CD1c-positive myeloid dendritic cell (primary cell): ENCODE results near the gene PCSK1N.

Source experiments
- DNase-seq: peaks from one replicate; pipeline ENCODE4 v3.0.0-alpha.2; 2016; ENCODE audit errors: extremely low spot score

Gene PCSK1N

DNA sequence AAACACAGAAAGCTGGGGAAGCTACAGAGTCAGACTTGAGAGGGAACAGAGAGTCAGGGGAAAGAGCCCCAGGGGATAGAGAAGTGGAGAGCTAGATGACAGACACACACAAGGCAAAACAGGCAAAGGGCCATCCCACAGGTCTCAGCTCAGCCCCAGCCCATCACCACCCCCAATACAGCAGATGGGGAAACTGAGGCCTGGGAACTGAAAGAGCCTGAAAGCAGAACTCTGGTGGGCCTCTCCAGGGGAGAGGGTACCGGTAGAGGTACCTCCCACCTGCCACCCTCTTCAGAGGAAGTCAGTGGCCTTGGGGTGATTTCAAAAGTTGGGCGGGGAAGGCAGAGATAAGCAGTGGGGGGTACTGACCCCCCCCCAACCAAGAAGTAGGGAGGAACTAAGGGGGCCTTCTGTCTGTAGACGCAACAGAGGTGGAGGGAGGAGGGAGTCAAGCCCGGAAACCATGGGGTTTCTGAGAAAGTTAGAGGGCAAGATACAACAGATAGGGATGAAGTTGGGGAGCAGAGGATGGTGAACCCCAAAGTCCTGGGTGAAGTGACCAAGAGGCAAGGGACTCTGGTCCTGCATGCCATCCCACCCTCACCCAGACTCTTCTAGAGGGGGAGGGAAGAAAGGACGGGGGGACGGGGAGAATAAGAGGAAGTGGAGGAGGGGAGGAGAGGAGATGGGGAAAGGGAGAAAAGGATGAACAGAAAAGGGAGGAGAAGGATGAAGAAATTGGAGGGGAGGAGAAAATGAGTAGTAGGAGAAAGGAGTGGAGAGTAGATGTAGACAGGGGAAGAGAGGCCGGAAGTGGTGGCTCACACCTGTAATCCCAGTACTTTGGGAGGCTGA is 45.8 kb downstream of the PCSK1N start:
- DNase-seq, result no peak

DNA sequence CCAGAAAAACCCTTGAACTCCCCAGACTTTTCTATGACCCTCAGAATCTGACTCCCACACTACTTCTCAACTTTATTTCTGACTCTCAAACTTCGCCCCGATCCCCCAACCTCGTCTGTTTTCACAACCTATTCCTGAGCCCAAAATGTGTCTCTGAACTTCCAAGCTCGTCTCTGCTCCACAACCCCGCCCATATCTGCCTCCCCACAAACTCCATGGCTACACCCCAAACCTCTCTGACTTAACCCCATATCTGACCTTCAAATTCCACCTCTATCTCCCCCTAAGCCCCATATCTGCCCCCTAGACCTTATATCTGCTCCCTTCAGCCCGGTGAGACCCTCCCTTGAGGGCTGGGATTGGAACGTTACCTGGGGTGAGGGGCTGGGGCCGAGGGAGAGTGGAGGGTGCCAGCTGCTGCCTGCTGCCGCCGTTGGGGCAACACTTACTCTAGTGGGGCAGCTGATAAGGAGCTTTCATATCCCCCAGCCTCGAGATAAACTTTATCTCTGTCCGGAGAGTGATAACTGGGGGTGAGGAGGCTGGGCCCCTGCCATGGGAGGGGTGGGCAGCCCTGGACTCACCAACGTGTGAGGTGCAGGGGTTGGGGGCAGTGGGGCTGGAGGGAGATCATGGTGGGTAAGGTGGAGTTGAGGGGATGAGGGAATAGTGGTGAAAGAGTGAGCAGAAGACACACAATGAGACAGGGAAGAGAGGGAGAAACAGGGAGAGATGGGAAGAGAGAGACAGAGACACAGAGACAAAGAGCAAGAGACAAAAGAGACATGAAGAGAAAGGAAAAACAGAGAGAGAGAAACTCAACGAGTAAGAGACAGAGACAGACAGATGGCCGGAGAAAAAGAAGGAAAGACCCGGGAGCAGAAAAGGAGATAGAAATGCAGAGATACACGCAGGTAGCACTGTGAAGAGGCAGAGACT is 47.6 kb downstream of the PCSK1N start:
- no peak for DNase-seq

DNA sequence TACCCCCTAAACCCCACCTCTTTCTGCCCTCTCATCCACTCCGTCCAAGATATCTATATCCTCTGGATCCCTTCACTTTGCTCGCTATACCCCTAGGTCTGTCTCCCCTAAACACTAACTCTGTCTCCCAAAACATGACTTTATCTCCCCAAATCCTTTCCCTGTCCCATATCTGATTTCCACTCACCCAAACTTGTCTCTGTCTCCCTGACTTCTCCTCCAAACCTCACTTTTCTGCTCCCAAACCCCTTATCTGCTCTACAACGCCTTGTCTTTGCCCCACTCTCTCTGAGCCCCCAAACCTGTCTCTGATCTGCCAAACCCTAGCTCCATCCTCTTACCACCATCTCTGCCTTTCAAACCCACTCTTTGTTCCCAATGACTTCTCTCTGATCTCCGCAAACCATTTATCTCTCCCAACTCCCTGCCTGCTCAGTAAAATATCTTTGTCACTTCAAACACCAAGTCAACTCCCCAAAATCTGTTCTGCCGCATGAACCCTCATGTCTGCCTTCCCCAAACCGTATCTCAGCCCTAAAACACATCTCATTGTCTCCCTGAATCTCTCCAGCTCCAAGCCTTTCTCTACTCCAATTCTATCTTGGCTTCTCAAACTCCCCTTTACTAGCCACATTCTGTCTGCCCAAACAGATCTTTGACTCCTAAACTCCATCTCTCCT is 48.4 kb downstream of the PCSK1N start:
- DNase-seq, result no peak

DNA sequence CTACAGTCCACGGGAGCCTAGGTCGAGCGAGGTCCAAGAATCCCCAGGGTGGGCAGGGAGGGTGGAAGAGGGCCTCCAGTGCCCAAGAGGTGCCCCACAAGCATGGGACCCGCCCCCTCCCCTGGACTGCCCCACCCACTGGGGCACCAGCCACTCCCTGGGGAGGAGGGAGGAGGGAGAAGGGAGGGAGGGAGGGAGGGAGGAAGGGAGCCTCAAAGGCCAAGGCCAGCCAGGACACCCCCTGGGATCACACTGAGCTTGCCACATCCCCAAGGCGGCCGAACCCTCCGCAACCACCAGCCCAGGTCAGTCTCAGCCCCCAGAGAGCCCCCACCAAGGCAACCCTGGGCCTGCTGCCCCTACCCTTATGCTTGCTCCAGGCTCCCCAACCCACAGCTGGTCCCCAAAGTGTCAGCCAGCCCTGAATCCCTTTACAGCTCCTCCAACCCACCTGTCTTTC is 49.0 kb downstream of the PCSK1N start, which contains the start of gene GATA1:
TSS of gene GATA1 (plus strand) at position 250 of the 460 bp plus-strand sequence. CDS start 4,520 bp downstream, outside the sequence.
- DNase-seq, result no peak

DNA sequence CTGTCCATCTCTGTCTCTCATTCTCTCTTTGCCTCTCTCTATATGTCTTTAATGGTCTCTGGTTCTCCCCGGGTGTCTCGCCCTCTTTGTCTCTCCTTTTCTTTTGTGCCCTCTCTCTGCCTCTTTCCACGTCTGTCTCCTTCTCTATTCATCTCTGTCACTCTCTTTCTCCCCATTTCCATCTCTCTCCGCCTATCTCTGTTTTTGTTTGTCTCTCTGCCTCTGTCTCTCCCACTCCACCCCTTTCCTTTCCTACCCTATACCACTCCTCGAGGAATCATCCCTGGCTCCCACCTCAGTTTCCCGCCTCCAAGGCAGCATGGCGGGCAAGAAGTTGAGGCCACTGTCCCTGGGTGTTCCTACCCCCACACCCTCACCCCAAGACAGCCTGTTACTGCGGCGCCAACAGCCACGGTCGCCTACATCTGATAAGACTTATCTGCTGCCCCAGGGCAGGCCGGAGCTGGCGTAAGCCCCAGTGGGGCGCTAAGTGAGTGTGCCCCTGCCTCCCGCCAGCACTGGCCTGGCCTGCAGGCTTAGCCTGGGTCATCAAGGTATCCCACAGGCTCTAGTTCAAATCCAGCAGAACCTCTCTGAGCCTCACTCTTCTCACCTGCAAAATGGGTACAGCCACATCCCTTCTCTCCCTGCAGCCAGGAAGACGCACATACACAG is 49.7 kb downstream of the PCSK1N start:
- DNase-seq, result no peak

DNA sequence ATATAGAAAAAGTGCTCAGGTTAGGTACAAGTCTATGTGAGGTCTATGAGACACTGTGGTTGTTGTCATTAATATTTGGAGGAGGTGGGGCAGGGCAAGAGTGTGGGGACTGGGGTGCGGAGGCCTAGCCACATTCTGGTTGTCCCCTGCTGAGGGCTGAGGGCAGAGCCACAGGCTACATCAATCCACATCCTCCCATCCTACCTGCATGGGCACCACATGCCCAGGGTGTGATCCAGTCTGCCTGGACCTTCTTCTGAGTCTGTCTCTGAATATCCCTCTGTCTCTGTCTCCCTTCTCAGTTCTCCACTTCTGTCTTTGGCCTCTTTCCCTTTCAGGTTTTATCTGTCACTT is 50.2 kb downstream of the PCSK1N start:
- DNase-seq, result no peak

DNA sequence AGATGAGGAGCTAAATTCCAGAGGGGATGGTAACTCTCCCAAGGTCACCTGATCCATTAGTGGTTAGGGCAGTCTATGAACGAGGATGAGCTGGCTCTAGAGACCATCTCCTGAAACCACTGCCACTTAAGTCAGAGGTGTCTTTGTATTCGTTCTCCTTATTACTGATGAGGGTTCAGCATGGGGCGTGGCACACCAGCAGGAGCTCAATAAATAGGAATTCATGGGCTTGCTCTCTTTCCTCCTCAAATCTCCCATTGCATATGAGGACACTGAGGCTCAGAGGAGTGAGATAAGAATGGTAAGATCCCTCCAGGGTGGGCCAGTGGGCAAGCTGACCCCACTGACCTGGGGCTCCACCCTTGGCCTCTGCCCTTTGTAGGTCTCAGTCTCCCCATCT is 50.7 kb downstream of the PCSK1N start:
- DNase-seq, result no peak

DNA sequence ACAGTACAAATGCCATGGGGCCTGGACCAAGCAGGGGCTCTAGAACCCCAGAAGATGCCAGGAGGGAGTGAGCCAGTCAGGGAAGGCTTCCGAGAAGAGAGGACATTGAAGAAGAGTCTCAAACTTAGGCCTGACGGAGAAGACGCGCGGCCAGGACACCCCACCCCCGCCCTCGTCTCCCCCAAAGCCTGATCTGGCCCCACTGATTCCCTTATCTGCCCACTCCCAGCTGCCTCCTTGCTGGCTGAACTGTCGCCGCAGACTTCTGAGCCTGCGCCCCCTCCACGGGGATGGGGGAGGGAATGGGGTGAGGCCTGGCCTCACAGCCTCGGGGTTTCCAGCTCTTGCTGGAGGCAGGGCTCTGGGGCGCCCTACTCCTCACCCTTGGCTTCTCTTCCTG is 52.6 kb downstream of the PCSK1N start:
- DNase-seq, result no peak

DNA sequence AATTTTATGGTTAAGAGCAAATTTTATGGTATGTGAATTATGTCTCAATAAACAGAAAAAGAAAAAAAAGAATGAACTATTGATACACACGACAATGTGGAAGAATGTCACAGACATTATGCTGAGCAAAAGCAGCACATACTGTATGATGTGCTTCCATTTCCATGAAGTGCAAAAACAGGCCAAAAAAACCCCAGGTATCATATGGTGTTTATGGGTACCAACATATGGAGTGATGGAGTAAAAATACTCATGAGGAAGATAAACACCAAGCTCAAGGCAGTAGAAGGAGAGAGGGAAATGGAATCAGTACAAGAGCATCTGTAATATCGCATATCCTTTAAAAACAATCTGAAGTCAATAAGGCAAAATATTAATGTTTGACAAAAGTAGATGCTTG is 53.2 kb downstream of the PCSK1N start:
- no peak for DNase-seq

DNA sequence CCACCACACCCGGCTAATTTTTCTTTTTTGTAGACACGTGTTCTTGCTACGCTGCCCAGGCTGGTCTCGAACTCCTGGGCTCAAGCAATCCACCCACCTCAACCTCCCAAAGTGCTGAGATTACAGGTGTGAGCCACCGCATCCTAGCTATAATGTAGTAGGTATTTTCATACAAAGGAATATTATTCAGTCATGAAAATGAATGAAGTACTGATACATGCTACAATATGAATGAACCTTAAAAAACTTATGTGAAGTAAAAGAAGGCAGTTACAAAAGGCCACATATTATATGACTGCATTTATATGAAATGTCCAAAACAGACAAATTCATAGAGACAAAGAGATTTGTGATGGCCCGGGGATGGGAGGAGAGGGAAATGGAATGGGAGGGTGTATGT is 53.7 kb downstream of the PCSK1N start:
- DNase-seq, result no peak
